ENCODE data around the gene CSNK1D. TPM values are rescaled to one million over a fixed set of nuclear protein-coding genes. Genes with fewer than 3 reads are reported as not detected.

The CSNK1D gene
- total RNA-seq, 1 experiment from 2014 or later, result 111 TPM

- ATAC-seq (no peak), DNase-seq (ENCODE audit: low spot score) (no peak)
- no peak overlapping the region for H3K4me3 Mint-ChIP-seq
- no peaks in the 10 kb centered on the region for H3K4me1 Mint-ChIP-seq
- no peaks in the 10 kb centered on the region for H3K36me3 Mint-ChIP-seq
- H3K27ac Mint-ChIP-seq, result no peak overlapping the region
- peaks cover 26% of the 10 kb centered on the region for H3K27me3 Mint-ChIP-seq (ENCODE audit: low read depth)
- H3K9me3 Mint-ChIP-seq, result no peaks in the 10 kb centered on the region
- CTCF ChIA-PET, result no interaction called here
- TF ChIP-seq HMGA2 (CRISPR knock-in tag; IDR thresholded peaks at IDR 0.05), result no peak
- no peak for TF ChIP-seq ZNF425 (CRISPR knock-in tag; conservative IDR thresholded peaks at IDR 0.05)
- no peak for TF ChIP-seq E2F4 (CRISPR knock-in tag; IDR thresholded peaks at IDR 0.05; ENCODE audit: borderline replicate concordance, low read depth)
- TF ChIP-seq ESRRA (CRISPR knock-in tag; IDR thresholded peaks at IDR 0.05; ENCODE audit: borderline replicate concordance), result no peak
- TF ChIP-seq ATF6 (CRISPR knock-in tag; IDR thresholded peaks at IDR 0.05), result no peak
- no peak for TF ChIP-seq ATF2 (CRISPR knock-in tag; IDR thresholded peaks at IDR 0.05; ENCODE audit: borderline replicate concordance, low read depth)
- no peak for TF ChIP-seq FOXJ3 (CRISPR knock-in tag; IDR thresholded peaks at IDR 0.05; ENCODE audit: borderline replicate concordance)
- TF ChIP-seq AFF4 (CRISPR knock-in tag; IDR thresholded peaks at IDR 0.05; ENCODE audit: borderline replicate concordance), result no peak
- no peak for TF ChIP-seq MAX (CRISPR knock-in tag; IDR thresholded peaks at IDR 0.05)
- TF ChIP-seq MYBL2 (CRISPR knock-in tag; IDR thresholded peaks at IDR 0.05), result no peak
- no peak for TF ChIP-seq NR1H2 (CRISPR knock-in tag; IDR thresholded peaks at IDR 0.05)
- TF ChIP-seq NFYB (CRISPR knock-in tag; conservative IDR thresholded peaks at IDR 0.05; ENCODE audit: low read depth), result no peak
- no peak for TF ChIP-seq SMAD3 (CRISPR knock-in tag; IDR thresholded peaks at IDR 0.05; ENCODE audit: borderline replicate concordance)
- TF ChIP-seq ZNF671 (CRISPR knock-in tag; IDR thresholded peaks at IDR 0.05), result no peak
- TF ChIP-seq NR2C2 (CRISPR knock-in tag; IDR thresholded peaks at IDR 0.05), result no peak
- TF ChIP-seq ZNF281 (CRISPR knock-in tag; IDR thresholded peaks at IDR 0.05), result no peak
- TF ChIP-seq FOXK1 (CRISPR knock-in tag; IDR thresholded peaks at IDR 0.05), result no peak
- TF ChIP-seq CTCF (IDR thresholded peaks at IDR 0.05), result no peak
- TF ChIP-seq ETV6 (CRISPR knock-in tag; IDR thresholded peaks at IDR 0.05), result no peak
- POLR2A ChIA-PET, result no interaction called here
These were observed 50.7 kb downstream of the CSNK1D start for GRCh38 chr17:82222816-82223215.
